ENCODE data around the gene PGA4. TPM values are rescaled to one million over a fixed set of nuclear protein-coding genes. Genes with fewer than 3 reads are reported as not detected.
"Not testable (repeated sequence)": the region's sequence is repeated elsewhere in the genome, so short reads cannot be mapped to it uniquely, and the experiment has no call there.

PGA4 gene
- 1.7 TPM for total RNA-seq
- polyA plus RNA-seq (ENCODE audit: insufficient read depth in 1 of 8, insufficient read length in 8 of 8, low replicate concordance in 1 of 8): 1 to 10 TPM in 6 of 8 donors, under 1 TPM in 2; 0.66 to 4.4 (median 1.7) TPM
- long read RNA-seq, donor 1: 0 reads
- long read RNA-seq, donor 2: 0 reads
- long read RNA-seq, donor 3: 0 reads
- long read RNA-seq, donor 4: 0 reads
- long read RNA-seq, donor 5: 0 reads
- long read RNA-seq, donor 6: 0 reads
- long read RNA-seq, donor 7, partial matches to known transcripts: 0 of 1 reads
- long read RNA-seq, donor 7, other reads (novel, unspliced or antisense): 0 of 1 reads
- long read RNA-seq, donor 8: 0 reads
- long read RNA-seq, donor 9: 0 reads
- long read RNA-seq, donor 10: 0 reads
- long read RNA-seq, donor 11, partial matches to known transcripts: 0 of 1 reads
- long read RNA-seq, donor 11, other reads (novel, unspliced or antisense): 0 of 1 reads

DNA sequence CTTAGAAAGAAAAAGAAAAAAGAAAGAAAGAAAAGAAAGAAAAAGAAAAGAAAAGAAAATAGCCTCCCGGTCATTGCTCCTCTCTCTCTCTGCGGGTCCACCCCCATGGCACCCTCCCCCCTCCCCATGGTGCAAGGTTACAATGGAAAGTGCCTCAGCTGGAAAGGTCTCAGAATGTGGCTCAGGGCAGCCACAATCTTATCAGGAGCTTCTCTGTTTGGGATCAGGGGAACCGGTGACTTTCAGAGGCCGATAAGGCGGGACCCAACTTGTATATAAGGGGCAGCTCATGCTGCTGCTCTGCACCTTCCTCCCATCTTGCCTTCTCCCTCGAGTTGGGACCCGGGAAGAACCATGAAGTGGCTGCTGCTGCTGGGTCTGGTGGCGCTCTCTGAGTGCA, at the start of gene PGA4:
TSS of gene PGA4 (plus strand) at position 301 of the 400 bp plus-strand sequence. CDS start at position 355, 54 bp downstream.
- H3K36me3 ChIP-seq (ENCODE audit: control insufficient read depth, insufficient read depth, low read length); H3K27ac ChIP-seq (ENCODE audit: low read length); H3K27me3 ChIP-seq (ENCODE audit: control insufficient read depth, insufficient read depth, low read length); H3K9me3 ChIP-seq (replicated peaks; ENCODE audit: control insufficient read depth, low read depth, low read length); DNase-seq; H3K4me3 ChIP-seq (ENCODE audit: low read length); H3K4me1 ChIP-seq (ENCODE audit: control insufficient read depth, insufficient read depth, low read length): not testable (repeated sequence)
- no CpG with 5 or more reads among the region's 8 CpGs for WGBS (ENCODE audit: insufficient coverage)

DNA sequence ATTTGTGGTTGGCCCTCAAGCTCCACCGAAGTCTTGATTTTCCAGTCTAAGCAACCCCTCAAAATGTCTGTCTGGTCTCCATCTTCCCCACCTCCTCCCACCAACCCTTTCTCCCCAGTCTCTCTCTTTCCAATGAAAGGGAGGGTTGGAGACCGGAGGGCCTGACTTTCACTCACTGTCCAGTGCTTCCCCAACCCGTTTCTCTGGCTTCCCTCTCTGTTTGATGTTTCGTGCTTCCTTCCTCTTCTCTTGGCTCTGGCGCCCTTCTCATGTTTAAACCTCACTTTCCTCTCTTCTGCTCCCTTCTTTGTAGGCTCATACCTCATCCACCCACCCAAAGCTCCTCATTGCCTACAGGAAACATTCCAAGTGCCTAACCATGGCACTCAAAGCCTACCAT, 49.8 kb upstream of the PGA4 start:
- WGBS (ENCODE audit: insufficient coverage): 53% methylated on average over 5 of the region's 5 CpGs
- H3K4me3 ChIP-seq (ENCODE audit: low read length): no peak overlapping the region
- no peaks in the 10 kb centered on the region for H3K4me1 ChIP-seq (ENCODE audit: control insufficient read depth, insufficient read depth, low read length)
- H3K9me3 ChIP-seq (replicated peaks; ENCODE audit: control insufficient read depth, low read depth, low read length): peaks cover 6% of the 10 kb centered on the region
- H3K27ac ChIP-seq (ENCODE audit: low read length): no peak overlapping the region
- no peak for DNase-seq
- H3K36me3 ChIP-seq (ENCODE audit: control insufficient read depth, insufficient read depth, low read length): no peaks in the 10 kb centered on the region
- H3K27me3 ChIP-seq (ENCODE audit: control insufficient read depth, insufficient read depth, low read length): no peaks in the 10 kb centered on the region

DNA sequence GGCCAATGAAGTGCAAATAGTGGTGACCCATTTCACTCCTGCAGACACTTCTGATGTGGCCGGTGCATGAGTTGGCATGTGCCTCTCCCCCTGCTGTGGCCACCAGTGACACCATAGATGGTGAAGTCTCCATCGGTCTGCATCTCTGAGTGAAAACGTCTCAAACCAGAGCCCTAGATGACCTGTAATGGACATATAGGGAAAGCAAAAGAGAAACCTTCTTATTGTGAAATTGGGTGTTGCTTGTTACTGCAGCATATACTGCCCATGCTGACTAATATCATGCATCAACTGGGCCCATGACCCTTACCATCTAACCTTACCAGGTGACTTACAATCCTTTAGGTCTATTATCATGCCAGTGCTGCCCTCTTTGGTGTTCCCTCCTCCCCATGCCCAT, 49.3 kb upstream of the PGA4 start:
- Histone ChIP-seq H3K4me1 (ENCODE audit: control insufficient read depth, insufficient read depth, low read length) (no peaks in the 10 kb centered on the region), H3K27ac (ENCODE audit: low read length) (no peak overlapping the region), H3K9me3 (replicated peaks; ENCODE audit: control insufficient read depth, low read depth, low read length) (peaks cover 6% of the 10 kb centered on the region), H3K4me3 (ENCODE audit: low read length) (no peak overlapping the region), H3K36me3 (ENCODE audit: control insufficient read depth, insufficient read depth, low read length) (no peaks in the 10 kb centered on the region), H3K27me3 (ENCODE audit: control insufficient read depth, insufficient read depth, low read length) (no peaks in the 10 kb centered on the region)
- WGBS (ENCODE audit: insufficient coverage): 100% methylated on average over 1 of the region's 3 CpGs
- DNase-seq: no peak

DNA sequence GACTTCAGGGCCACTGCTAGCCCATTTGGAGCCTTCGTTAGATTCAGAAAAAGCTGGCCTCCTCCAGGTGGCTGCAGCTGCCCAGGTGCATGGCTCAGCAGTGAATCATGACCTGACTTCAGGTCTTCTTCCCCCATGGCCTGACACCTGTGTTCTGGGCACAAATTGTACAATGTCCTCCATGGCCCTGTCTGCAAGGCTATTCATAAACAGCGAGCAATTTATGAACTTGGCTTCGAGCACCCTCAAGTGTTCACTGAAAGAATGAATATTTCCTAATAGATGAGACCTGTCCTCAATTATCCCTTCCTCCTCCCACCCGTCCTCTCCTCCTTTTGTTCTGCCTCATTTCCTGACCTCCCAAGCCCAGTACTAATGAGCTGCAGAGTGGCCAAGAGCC, 48.7 kb upstream of the PGA4 start:
- H3K4me3 ChIP-seq (ENCODE audit: low read length): no peak overlapping the region
- peaks cover 6% of the 10 kb centered on the region for H3K9me3 ChIP-seq (replicated peaks; ENCODE audit: control insufficient read depth, low read depth, low read length)
- H3K27ac ChIP-seq (ENCODE audit: low read length): no peak overlapping the region
- no peak for DNase-seq
- WGBS (ENCODE audit: insufficient coverage): 68% methylated on average over 4 of the region's 4 CpGs
- no peaks in the 10 kb centered on the region for H3K27me3 ChIP-seq (ENCODE audit: control insufficient read depth, insufficient read depth, low read length)
- no peaks in the 10 kb centered on the region for H3K4me1 ChIP-seq (ENCODE audit: control insufficient read depth, insufficient read depth, low read length)
- no peaks in the 10 kb centered on the region for H3K36me3 ChIP-seq (ENCODE audit: control insufficient read depth, insufficient read depth, low read length)

DNA sequence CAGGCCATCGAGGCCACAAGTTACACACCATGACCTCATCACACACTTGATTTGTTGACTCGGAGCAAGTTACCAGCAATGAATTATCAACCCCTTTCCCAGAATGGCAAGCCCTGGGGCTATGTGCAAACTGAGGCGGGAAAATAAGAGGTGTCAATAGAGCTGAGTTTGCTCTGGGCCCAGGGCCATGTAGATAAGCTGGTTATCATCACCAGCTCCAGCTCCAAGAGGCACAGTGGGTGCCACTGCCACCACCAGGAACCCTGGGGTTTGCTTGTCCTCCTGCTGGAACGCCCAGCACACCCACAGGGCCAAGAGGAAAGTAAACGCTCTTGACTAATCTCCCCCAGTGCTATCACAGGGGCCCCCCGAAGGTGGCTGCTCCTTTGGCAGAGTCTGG, 47.9 kb upstream of the PGA4 start:
- Histone ChIP-seq H3K27me3 (ENCODE audit: control insufficient read depth, insufficient read depth, low read length) (no peaks in the 10 kb centered on the region), H3K4me1 (ENCODE audit: control insufficient read depth, insufficient read depth, low read length) (no peaks in the 10 kb centered on the region), H3K36me3 (ENCODE audit: control insufficient read depth, insufficient read depth, low read length) (no peaks in the 10 kb centered on the region), H3K27ac (ENCODE audit: low read length) (no peak overlapping the region), H3K9me3 (replicated peaks; ENCODE audit: control insufficient read depth, low read depth, low read length) (peaks cover 4% of the 10 kb centered on the region), H3K4me3 (ENCODE audit: low read length) (no peak overlapping the region)
- WGBS (ENCODE audit: insufficient coverage): 77% methylated on average over 5 of the region's 6 CpGs
- no peak for DNase-seq

DNA sequence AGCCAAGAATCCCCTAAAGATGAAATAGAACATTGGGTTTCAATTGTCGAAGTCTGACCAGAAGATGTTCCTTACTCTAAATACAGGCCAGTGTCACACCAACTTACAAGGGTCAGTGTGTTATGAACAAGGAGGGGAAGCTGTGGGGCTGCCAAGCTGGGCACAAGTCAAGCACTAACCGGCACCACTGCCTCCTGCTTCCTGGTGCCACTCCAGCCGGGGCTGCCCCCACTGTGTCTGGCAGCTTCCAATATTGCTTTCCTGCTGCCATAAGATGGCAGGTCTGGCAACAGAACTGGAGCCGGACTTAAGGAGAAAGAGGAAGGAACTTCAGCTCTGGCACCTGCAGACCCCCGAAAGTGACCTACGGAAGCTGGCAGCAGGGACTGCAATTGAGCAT, 47.2 kb upstream of the PGA4 start:
- Histone ChIP-seq H3K27ac (ENCODE audit: low read length) (no peak overlapping the region), H3K36me3 (ENCODE audit: control insufficient read depth, insufficient read depth, low read length) (no peaks in the 10 kb centered on the region), H3K27me3 (ENCODE audit: control insufficient read depth, insufficient read depth, low read length) (no peaks in the 10 kb centered on the region), H3K4me3 (ENCODE audit: low read length) (no peak overlapping the region), H3K4me1 (ENCODE audit: control insufficient read depth, insufficient read depth, low read length) (no peaks in the 10 kb centered on the region), H3K9me3 (replicated peaks; ENCODE audit: control insufficient read depth, low read depth, low read length) (peaks cover 4% of the 10 kb centered on the region)
- WGBS (ENCODE audit: insufficient coverage): 75% methylated on average over 2 of the region's 6 CpGs
- DNase-seq: no peak

DNA sequence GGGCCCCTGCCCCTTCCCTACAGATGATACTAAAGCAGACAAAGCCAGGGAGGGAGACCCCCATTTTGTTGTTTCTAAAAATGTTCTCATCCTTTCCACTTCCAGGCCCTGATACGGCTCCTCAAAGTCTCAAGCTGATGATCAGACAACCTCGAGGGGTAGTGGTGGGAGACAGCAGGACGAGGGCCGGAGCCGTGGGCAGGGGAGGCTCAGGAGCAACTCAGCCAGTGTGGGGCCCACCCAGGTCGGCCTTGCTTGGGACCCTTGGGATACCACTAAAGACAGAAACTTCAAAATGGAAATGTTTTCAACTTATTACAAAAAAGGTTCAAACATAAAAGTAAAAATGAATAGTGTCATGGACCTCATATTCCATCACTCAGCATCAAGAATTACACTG, 45.7 kb upstream of the PGA4 start:
- H3K36me3 ChIP-seq (ENCODE audit: control insufficient read depth, insufficient read depth, low read length): no peaks in the 10 kb centered on the region
- H3K4me3 ChIP-seq (ENCODE audit: low read length): no peak overlapping the region
- no peaks in the 10 kb centered on the region for H3K4me1 ChIP-seq (ENCODE audit: control insufficient read depth, insufficient read depth, low read length)
- 50% methylated on average over 2 of the region's 6 CpGs for WGBS (ENCODE audit: insufficient coverage)
- no peak for DNase-seq
- H3K9me3 ChIP-seq (replicated peaks; ENCODE audit: control insufficient read depth, low read depth, low read length): peaks cover 4% of the 10 kb centered on the region
- H3K27ac ChIP-seq (ENCODE audit: low read length): no peak overlapping the region
- H3K27me3 ChIP-seq (ENCODE audit: control insufficient read depth, insufficient read depth, low read length): no peaks in the 10 kb centered on the region

DNA sequence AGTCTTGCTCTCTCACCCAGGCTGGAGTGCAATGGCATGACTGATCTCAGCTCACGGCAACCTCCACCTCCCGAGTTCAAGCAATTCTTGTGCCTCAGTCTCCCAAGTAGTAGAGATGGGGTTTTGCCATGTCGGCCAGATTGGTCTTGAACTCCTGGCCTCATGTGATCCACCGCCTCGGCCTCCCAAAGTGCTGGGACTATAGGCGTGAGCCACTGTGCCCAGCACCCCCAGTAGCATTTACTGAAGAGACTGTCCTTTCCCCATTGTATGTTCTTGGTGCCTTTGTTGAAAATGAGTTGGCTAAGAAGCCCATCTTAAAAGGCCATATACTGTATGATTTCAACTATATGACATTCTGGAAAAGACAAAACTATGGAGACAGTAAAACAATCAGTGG, 41.9 kb upstream of the PGA4 start:
- not testable (repeated sequence) for DNase-seq; H3K4me1 ChIP-seq (ENCODE audit: control insufficient read depth, insufficient read depth, low read length); H3K9me3 ChIP-seq (replicated peaks; ENCODE audit: control insufficient read depth, low read depth, low read length); H3K27ac ChIP-seq (ENCODE audit: low read length); H3K36me3 ChIP-seq (ENCODE audit: control insufficient read depth, insufficient read depth, low read length); H3K27me3 ChIP-seq (ENCODE audit: control insufficient read depth, insufficient read depth, low read length); H3K4me3 ChIP-seq (ENCODE audit: low read length)
- WGBS (ENCODE audit: insufficient coverage): 92% methylated on average over 3 of the region's 6 CpGs

DNA sequence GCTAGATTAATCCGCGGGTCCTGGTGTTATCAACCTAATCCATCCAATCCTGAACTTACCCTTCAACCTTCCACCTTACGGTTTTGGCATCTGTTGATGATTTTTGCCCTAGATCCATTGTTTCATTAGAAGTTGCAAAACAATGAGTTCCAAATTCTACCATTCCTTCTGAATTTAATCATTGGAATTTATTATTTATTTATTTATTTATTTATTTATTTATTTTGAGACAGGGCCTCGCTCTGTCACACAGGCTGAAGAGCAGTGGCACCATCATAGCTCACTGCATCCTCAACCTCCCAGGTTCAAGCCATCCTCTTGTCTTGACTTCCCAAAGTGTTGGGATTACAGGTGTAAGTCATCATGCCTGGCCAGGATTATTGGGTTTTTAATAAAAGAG, 40.7 kb upstream of the PGA4 start:
- Histone ChIP-seq H3K4me3 (ENCODE audit: low read length) (no peak overlapping the region), H3K4me1 (ENCODE audit: control insufficient read depth, insufficient read depth, low read length) (no peaks in the 10 kb centered on the region), H3K27me3 (ENCODE audit: control insufficient read depth, insufficient read depth, low read length) (peaks cover 2% of the 10 kb centered on the region), H3K9me3 (replicated peaks; ENCODE audit: control insufficient read depth, low read depth, low read length) (no peaks in the 10 kb centered on the region), H3K36me3 (ENCODE audit: control insufficient read depth, insufficient read depth, low read length) (no peaks in the 10 kb centered on the region), H3K27ac (ENCODE audit: low read length) (no peak overlapping the region)
- no peak for DNase-seq
- 100% methylated on average over 2 of the region's 4 CpGs for WGBS (ENCODE audit: insufficient coverage)

DNA sequence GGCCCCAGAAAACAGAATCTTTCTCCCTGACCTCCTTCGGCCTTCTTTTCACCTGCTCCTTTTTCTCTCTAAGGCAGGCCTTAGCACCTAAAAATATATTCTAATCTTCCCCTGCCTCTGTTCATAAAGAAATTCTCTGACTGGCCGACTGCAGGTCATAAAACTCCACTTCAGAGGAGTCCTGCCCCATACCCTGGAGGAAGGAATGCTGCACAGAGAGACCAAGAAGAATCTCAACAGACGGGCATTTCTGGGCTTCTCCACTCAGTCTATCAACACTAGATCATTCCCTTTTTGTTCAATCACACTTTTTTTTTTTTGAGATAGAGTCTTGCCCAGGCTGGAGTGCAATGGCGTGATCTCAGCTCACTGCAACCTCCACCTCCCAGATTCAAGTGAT, 38.5 kb upstream of the PGA4 start:
- Histone ChIP-seq H3K27me3 (ENCODE audit: control insufficient read depth, insufficient read depth, low read length) (peaks cover 2% of the 10 kb centered on the region), H3K9me3 (replicated peaks; ENCODE audit: control insufficient read depth, low read depth, low read length) (no peaks in the 10 kb centered on the region), H3K27ac (ENCODE audit: low read length) (no peak overlapping the region), H3K4me1 (ENCODE audit: control insufficient read depth, insufficient read depth, low read length) (no peaks in the 10 kb centered on the region), H3K4me3 (ENCODE audit: low read length) (no peak overlapping the region), H3K36me3 (ENCODE audit: control insufficient read depth, insufficient read depth, low read length) (no peaks in the 10 kb centered on the region)
- WGBS (ENCODE audit: insufficient coverage): 51% methylated on average over 3 of the region's 4 CpGs
- DNase-seq: no peak

DNA sequence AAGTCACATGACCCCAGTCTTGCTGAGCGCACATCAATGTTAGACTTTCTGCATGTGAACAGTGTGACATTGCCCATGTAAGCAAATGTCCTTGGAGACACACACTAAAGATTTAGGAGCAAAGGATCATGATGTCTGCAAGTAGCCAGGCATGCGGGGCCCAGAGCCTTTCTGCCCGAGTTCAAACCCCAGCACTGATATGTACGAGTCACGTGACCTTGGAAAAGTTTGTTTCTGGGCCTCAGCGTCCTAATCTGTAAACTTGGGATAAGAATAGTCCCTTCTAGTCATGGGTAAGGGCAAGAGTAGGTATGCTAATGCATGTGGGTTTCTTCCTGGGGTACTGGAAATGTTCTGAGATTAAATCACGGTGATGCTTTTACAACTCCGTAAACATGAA, 35.6 kb upstream of the PGA4 start:
- Histone ChIP-seq H3K4me1 (ENCODE audit: control insufficient read depth, insufficient read depth, low read length) (no peaks in the 10 kb centered on the region), H3K36me3 (ENCODE audit: control insufficient read depth, insufficient read depth, low read length) (no peaks in the 10 kb centered on the region), H3K27ac (ENCODE audit: low read length) (no peak overlapping the region), H3K27me3 (ENCODE audit: control insufficient read depth, insufficient read depth, low read length) (peaks cover 2% of the 10 kb centered on the region), H3K9me3 (replicated peaks; ENCODE audit: control insufficient read depth, low read depth, low read length) (no peaks in the 10 kb centered on the region), H3K4me3 (ENCODE audit: low read length) (no peak overlapping the region)
- DNase-seq: no peak
- 94% methylated on average over 4 of the region's 8 CpGs for WGBS (ENCODE audit: insufficient coverage)
